Amniotic stem cell (primary cell): ENCODE data around the gene AP4M1.

ENCODE experiments used
- DNase-seq: peaks from one replicate; lab custom pipeline; 2025; lab: John Stamatoyannopoulos, UW

The AP4M1 gene

GRCh38 chr7:100157334-100158228 is 56.1 kb downstream of the AP4M1 start:
- DNase-seq: no peak
